ENCODE results near the gene SDF4.

The SDF4 gene

GRCh38 chr1:1232796-1233566 lies 1.2 kb upstream of the SDF4 start:
- H3K4me3 ChIP-seq (ENCODE audit: low read length) = peak overlapping the region; percentile 7; the same call in 1 of the 2 replicates
- DNase-seq (ENCODE audit: low read depth) = no peak
- TF ChIP-seq, protein P1, sequence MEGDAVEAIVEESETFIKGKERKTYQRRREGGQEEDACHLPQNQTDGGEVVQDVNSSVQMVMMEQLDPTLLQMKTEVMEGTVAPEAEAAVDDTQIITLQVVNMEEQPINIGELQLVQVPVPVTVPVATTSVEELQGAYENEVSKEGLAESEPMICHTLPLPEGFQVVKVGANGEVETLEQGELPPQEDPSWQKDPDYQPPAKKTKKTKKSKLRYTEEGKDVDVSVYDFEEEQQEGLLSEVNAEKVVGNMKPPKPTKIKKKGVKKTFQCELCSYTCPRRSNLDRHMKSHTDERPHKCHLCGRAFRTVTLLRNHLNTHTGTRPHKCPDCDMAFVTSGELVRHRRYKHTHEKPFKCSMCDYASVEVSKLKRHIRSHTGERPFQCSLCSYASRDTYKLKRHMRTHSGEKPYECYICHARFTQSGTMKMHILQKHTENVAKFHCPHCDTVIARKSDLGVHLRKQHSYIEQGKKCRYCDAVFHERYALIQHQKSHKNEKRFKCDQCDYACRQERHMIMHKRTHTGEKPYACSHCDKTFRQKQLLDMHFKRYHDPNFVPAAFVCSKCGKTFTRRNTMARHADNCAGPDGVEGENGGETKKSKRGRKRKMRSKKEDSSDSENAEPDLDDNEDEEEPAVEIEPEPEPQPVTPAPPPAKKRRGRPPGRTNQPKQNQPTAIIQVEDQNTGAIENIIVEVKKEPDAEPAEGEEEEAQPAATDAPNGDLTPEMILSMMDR (conservative IDR thresholded peaks at IDR 0.05; ENCODE audit: low read length) = no peak

DNA sequence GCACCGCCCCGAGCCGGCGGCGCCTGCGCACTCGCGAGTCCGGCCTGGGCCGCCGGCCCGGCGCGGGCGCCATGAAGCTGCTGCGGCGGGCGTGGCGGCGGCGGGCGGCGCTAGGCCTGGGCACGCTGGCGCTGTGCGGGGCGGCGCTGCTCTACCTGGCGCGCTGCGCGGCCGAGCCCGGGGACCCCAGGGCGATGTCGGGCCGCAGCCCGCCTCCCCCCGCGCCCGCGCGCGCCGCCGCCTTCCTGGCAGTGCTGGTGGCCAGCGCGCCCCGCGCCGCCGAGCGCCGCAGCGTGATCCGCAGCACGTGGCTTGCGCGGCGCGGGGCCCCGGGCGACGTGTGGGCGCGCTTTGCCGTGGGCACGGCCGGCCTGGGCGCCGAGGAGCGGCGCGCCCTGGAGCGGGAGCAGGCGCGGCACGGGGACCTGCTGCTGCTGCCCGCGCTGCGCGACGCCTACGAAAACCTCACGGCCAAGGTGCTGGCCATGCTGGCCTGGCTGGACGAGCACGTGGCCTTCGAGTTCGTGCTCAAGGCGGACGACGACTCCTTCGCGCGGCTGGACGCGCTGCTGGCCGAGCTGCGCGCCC lies 501 bp upstream of the SDF4 start, which contains the start of gene B3GALT6:
Gene B3GALT6 (plus strand): TSS at position 30 of the 588 bp plus-strand sequence. CDS start 42 bp downstream, at position 72.
- TF ChIP-seq, protein P1 (conservative IDR thresholded peaks at IDR 0.05; ENCODE audit: low read length) = no peak
- H3K4me3 ChIP-seq (ENCODE audit: low read length) = peak within 1 kb of the TSS; percentile 67
- no peak for DNase-seq (ENCODE audit: low read depth)

DNA sequence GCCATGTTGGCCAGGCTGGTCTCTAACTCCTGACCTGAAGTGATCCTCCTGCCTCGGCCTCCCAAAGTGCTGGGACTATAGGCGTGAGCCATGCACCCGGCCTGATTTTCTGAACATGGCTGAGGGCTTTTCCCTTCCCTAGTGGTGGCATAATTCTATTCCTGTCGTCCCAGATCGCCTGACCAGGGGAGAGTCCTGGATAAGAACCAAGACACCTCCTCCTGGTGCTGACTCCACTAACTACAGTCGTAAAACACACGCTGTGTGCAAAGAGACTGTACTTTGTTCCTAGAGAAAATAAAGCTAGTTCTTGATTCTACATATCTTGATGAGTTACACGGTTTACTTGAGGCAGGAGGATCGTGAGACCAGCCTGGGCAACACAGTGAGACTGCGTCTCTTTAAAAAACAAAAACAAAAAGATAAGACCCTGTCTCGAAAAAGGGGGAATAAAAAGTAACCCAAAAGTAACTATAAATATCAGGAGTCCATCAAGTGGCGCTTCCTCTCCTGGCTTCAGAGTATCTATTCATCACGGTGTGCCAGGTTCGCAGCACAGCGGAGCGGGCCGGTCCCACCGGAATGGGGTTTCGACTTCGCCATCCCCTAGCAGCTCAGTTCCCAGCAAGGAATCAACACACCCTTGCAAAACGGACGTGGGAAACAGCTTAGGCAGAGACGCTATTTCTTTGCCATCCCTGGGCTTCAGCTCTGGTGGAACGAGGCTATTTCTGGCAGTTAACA lies 973 bp downstream of the SDF4 start:
- TF ChIP-seq, protein P1 (conservative IDR thresholded peaks at IDR 0.05; ENCODE audit: low read length) = peak; percentile 48
- peak; percentile 73 for DNase-seq (ENCODE audit: low read depth)

DNA sequence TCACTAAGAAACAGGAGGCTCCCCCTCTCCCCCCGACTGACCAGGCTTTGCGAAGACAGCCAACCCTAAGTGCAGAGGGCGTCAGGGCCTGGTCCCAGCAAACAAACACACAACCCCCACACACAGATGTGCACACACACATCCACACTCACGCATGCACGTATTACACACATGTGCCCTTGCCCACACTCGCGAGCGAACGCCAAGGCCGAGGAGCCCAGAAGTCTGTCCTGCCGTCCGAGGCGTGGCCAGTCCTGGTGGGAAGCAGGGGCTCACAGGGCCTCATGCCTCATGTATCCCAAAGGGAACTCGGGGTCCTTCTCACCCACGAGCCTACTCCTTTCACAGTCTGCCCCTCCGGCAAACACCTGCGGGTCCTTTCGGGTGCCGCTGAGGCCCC lies 2.0 kb downstream of the SDF4 start:
- TF ChIP-seq, protein P1 (conservative IDR thresholded peaks at IDR 0.05; ENCODE audit: low read length) = no peak
- H3K4me3 ChIP-seq (ENCODE audit: low read length) = no peak overlapping the region
- no peak for DNase-seq (ENCODE audit: low read depth)

More for the DNA sequence above, 973 bp downstream of the SDF4 start:
- peak overlapping the region; percentile 67 for H3K4me3 ChIP-seq (ENCODE audit: low read length)

DNA sequence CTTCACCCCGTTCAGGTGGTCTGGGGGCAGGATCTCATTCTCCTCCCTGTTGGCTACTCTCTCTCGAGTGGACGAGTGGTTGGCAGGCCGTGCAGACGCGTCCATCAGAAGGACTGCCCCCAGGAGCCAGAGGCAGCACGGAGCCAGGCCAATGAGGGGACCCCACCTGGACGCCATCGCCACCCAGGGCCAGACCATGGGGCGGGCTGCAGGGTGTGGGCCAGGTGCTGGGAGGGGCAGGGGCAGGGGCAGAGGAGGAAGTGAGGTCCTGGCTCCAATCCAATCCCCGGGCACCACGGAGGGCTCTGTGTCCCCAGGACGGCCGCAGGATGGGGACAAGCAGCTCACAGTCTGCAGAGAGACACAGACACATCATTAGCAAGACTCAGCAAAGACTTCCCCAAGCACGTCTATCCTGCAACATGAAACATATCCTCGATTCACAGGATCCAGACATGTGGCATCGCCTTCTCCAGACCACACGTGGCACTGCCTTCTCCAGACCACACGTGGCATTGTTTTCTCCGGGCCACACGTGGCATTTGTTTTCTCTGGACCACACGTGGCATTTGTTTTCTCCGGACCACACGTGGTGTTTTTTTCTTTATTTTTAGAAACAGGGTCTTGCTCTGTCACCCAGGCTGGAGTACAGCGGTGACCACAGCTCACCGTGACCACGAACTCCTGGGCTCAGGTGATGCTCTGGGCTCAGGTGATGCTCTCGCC lies 3.0 kb downstream of the SDF4 start:
- DNase-seq (ENCODE audit: low read depth) = no peak
- TF ChIP-seq, protein P1 (conservative IDR thresholded peaks at IDR 0.05; ENCODE audit: low read length) = no peak
- no peak overlapping the region for H3K4me3 ChIP-seq (ENCODE audit: low read length)

DNA sequence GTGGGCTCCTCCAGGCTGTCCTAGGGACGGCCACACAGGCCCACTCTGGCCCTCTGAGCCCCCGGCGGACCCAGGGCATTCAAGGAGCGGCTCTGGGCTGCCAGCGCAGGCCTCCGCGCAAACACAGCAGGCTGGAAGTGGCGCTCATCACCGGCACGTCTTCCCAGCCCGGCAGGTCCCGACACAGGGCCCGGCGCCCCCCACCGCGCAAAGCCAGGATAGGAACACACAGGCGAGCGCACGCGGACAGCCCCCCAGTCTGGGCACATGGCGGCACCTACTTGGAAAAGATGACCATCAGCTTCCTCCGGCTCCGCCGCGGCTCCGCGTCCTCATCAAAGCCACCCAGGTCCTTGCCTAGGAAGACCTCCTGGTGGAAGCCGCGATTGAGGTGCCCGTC lies 3.6 kb downstream of the SDF4 start:
- TF ChIP-seq, protein P1 (conservative IDR thresholded peaks at IDR 0.05; ENCODE audit: low read length) = no peak
- no peak overlapping the region for H3K4me3 ChIP-seq (ENCODE audit: low read length)
- DNase-seq (ENCODE audit: low read depth) = no peak

All from AG10803 (cell line).